GM21529 (cell line): ENCODE data around the gene MRPS10.

Experiments used
- ATAC-seq: cut with Tn5 transposase; IDR thresholded peaks from one replicate; pipeline ENCODE4 v1.9.1; 2021; ENCODE audit not compliant: unreplicated experiment

The MRPS10 gene

GRCh38 chr6:42217519-42218367, at the start of gene MRPS10:
TSS of gene MRPS10 (minus strand) at chr6:42217861. CDS start at chr6:42217849, 12 bp downstream.
- peak; percentile 93 for ATAC-seq

GRCh38 chr6:42266538-42266937, 48.9 kb upstream of the MRPS10 start:
- ATAC-seq = no peak

GRCh38 chr6:42264852-42265390, 47.3 kb upstream of the MRPS10 start:
- no peak for ATAC-seq

GRCh38 chr6:42264162-42264851, 46.6 kb upstream of the MRPS10 start:
- ATAC-seq = no peak

GRCh38 chr6:42263165-42263728, 45.6 kb upstream of the MRPS10 start:
- no peak for ATAC-seq

GRCh38 chr6:42260972-42261371, 43.3 kb upstream of the MRPS10 start:
- no peak for ATAC-seq

GRCh38 chr6:42260396-42260888, 42.8 kb upstream of the MRPS10 start:
- ATAC-seq = no peak

- no peak for ATAC-seq
Measured at GRCh38 chr6:42259841-42260395, 42.3 kb upstream of the MRPS10 start.

- no peak for ATAC-seq
Measured at GRCh38 chr6:42259286-42259685, 41.6 kb upstream of the MRPS10 start.

GRCh38 chr6:42257614-42258013, 40.0 kb upstream of the MRPS10 start:
- no peak for ATAC-seq

- ATAC-seq = no peak
Measured at GRCh38 chr6:42257063-42257462, 39.4 kb upstream of the MRPS10 start.

- no peak for ATAC-seq
Measured at GRCh38 chr6:42255050-42255449, 37.4 kb upstream of the MRPS10 start.

- no peak for ATAC-seq
Measured at GRCh38 chr6:42254505-42254904, 36.8 kb upstream of the MRPS10 start.

GRCh38 chr6:42251911-42252637, 34.4 kb upstream of the MRPS10 start:
- no peak for ATAC-seq

- ATAC-seq = no peak
Measured at GRCh38 chr6:42251500-42251899, 33.8 kb upstream of the MRPS10 start.

- ATAC-seq = no peak
Measured at GRCh38 chr6:42250274-42250931, 32.7 kb upstream of the MRPS10 start.

- no peak for ATAC-seq
Measured at GRCh38 chr6:42249279-42249678, 31.6 kb upstream of the MRPS10 start.

GRCh38 chr6:42243046-42243445, 25.4 kb upstream of the MRPS10 start:
- ATAC-seq = no peak

GRCh38 chr6:42241915-42242314, 24.3 kb upstream of the MRPS10 start:
- no peak for ATAC-seq
